Hypothalamus (tissue), 51 donors: ENCODE data around the gene CYTIP.

Experiments
- DNase-seq, 51 donors: peaks; one replicate each; lab custom pipeline; 2025; lab: John Stamatoyannopoulos, UW

The CYTIP gene

DNA sequence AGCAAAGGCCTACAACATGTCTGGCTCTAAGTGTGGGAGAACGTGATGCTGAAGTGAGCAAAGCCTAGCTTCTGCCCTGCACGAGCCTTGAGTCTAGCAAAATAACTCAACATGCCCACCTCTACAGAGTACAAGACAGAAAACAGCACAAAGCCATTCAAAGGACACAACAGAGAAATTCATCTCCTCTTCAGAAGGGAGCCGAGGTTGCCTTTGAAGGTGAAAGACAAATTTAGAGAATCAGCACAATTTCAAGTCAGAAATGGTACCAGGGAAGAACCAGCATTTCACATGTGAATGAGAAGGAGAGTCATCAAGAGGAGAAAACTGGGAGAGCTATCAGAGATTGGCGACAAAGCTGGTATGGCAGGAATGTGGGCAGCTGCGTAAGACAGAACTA, 21.7 kb upstream of the CYTIP start:
- DNase-seq: no peak

- DNase-seq: no peak
These were observed 19.1 kb upstream of the CYTIP start for GRCh38 chr2:157463002-157463401.

- no peak for DNase-seq
These were observed 17.0 kb upstream of the CYTIP start for GRCh38 chr2:157460897-157461296.

GRCh38 chr2:157460384-157460837, 16.5 kb upstream of the CYTIP start:
- DNase-seq: no peak

DNA sequence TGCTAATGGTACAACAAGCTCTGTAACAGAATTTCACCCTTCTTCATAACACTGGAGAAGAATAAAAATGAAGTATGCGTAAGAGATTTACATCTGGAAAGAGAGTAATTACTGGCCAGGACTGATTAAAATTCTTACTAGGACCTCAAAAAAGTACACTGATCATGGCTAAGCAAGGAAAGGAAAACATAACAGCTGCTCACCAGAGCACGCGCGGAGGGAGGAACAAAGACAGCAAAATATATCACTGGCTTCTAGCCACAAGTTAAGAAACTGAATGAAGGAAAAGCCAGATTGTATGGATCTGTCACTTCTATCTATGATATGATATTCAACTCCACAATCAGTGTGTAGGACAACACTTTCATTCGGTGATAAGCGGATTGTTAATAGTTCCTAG, 15.6 kb upstream of the CYTIP start:
- no peak for DNase-seq

DNA sequence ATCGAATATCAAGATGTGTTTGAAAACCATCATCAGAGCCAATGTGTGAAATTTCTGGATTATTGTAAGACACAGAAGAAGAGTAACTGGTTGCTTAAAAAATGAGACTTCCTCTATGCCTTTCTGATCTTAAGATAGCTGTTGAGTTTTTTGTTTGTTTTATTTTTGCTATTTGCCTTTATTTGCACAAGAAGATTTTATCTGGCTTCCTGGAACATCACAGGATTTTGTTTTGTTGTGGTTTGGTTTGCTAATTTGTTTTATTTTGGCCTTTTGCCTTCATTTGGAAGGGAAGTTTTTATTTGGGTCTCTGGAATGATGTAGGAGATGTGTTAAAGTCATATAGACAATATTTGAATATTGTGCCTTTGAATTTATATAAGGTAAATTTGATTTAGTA, 3.9 kb upstream of the CYTIP start:
- DNase-seq: no peak

DNA sequence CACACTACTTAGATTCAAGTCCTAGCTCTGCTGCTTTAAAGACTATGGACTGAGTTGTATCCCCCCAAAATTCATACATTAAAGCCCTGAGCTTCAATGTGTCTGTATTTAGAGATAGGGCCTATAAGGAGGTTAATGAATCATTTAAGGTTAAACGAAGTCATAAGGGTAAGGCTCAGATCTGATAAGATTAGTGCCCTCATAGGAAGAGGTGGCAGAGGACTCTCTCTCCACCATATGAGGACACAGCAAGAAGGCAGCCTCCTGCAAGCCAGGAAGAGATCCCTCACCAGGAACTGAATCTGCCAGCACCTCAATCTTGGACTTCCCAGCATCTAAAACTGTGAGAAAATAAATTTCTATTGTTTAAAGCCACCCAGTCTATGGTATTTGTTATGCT, 3.1 kb upstream of the CYTIP start:
- DNase-seq: no peak

DNA sequence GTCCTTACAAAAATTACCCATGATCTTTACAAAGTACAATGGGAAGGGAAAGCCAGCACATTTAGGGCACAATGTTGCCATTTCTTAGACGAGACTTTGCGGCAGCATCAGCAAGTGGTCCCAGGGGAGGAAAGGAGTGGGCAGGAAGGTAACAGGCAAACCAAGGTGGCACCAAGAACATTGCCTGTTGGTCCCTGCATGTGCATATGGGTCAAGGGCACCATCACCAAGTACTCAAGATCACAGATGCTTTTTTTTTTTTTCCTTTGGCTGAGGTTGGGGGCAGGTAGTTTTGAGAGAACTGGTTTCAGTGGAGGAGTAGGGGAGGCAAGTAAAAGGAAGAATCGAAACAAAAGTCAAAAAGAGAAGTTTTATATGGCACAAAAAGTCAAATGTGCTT, 752 bp upstream of the CYTIP start:
- DNase-seq: no peak

- no peak for DNase-seq
These were observed 799 bp downstream of the CYTIP start for GRCh38 chr2:157443090-157443489.

DNA sequence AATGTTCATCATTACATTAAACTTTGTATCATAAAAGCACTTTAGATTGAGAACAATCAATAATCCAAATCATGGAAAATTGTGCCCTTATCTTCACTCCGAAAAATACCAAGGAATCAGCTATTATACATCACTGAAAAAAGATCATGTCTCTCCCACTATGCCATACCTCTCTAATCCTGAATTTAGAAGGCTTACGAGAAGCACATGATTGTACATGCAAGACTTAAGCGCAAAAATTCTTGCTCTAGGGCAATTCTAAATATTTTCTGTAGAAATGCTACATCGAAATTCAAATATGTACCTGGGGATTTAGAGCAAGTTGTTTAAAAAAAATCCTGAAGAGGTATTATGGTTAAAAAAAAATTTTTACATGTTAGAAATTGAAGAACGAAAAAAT, 1.3 kb downstream of the CYTIP start:
- no peak for DNase-seq

GRCh38 chr2:157442191-157442590, 1.7 kb downstream of the CYTIP start:
- DNase-seq: no peak

- DNase-seq: no peak
These were observed 2.8 kb downstream of the CYTIP start for GRCh38 chr2:157441072-157441454.

DNA sequence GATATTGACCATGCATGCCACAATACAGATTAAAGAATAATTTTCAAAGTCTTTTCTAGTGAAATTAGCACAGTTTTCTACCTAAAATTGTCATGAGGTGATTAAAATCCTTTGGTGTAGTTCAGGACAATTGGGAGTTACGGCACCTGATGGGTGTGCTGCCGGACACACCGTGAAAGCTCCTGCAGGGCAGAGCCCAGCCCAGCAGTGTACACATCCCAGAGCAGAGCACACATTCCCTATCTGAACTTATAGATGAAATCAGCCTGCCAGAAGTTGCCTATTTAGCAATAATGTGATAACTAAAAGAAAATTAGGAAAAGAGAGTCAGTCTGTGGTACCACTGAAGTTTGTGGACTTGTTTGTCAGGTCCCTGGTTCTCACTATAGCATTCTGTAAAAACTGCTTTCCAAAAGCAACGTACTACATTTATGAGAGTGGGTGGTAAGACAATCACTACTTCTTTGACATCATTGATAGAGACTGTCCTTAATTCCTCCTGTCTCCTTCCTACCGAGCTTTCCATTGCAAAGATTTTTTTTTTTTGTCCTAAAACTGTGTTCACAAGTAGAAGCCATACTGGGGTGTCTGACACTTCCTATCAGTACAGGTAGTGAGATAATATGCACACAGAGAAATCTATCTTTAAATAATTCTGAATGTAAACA, 3.4 kb downstream of the CYTIP start:
- DNase-seq: no peak

GRCh38 chr2:157439824-157440186, 4.1 kb downstream of the CYTIP start:
- no peak for DNase-seq

DNA sequence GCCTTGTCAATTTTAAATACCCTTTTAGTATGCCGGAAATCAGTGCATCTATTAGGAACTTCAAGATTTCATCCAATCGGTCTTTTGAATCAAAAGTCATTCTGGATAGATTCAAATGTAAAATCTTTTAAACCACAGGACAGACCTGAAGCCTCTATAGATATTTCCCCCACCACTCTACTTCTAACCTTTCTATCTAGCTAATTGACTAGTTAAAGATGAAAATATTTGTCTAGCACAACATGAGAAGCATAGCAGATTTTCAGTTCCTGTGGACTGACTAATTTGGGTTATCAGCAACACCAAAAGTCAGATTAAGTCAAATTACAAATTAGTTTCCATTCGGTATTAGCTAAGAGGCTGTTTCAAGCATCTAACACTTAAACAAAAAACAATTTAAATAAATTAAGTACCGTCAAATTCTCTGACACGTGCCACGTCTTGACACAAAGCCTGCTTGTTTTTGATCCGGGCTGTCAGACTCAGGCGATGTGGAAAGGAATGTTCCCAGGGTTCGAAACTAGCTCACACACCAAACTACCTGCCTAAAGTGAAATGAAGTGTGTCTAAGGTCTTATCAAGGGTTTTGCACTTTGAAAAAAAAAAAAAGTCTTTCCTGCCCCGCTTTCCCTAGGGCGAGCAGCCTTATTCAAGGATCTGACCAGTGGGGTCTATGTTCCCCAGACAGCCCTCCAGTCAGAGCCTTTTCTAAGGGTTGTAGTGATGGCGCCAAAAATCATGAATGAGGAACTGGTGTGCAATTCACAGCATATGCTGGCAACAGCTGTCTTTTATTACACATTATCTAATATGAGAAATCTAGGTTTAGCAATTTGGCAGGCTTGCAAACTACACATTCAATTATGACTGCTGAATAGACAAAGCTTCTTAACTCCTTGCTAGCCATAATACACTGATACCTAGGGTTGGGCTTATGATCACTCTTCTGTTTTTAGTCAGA, 4.7 kb downstream of the CYTIP start:
- no peak for DNase-seq

- DNase-seq: peak in 1 of 51 donors; percentile 13
These were observed 10.5 kb downstream of the CYTIP start for GRCh38 chr2:157433394-157433793.

DNA sequence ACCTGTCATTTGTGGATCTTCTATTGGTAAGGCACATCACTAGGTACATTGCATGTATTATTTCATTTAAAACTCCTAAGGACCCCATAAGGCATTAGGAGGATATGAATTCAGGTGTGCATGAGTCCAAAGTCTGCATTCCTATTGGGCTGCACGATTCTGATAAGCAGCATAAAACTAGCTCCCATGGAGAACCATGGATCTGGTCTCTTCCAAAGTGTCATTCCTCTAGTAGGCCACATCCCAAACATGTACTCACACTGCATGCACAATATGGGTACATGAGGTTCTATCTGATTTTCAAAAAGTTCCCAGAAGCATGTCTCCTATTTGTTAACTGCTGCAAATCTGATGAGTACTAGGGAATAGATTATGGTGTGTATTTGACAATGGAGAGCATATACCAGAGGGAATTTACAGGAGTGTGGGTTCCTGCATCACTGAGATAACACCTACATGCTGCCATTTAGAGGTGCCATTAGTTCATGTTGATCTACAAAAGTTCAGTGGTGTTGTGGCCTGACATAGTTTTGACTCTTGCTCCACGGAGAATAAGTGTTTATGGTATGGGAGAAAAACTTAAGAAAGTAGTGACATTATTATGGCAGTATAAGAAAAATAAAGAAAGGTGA, 11.3 kb downstream of the CYTIP start:
- DNase-seq: no peak

- DNase-seq: no peak
These were observed 12.7 kb downstream of the CYTIP start for GRCh38 chr2:157431176-157431575.

DNA sequence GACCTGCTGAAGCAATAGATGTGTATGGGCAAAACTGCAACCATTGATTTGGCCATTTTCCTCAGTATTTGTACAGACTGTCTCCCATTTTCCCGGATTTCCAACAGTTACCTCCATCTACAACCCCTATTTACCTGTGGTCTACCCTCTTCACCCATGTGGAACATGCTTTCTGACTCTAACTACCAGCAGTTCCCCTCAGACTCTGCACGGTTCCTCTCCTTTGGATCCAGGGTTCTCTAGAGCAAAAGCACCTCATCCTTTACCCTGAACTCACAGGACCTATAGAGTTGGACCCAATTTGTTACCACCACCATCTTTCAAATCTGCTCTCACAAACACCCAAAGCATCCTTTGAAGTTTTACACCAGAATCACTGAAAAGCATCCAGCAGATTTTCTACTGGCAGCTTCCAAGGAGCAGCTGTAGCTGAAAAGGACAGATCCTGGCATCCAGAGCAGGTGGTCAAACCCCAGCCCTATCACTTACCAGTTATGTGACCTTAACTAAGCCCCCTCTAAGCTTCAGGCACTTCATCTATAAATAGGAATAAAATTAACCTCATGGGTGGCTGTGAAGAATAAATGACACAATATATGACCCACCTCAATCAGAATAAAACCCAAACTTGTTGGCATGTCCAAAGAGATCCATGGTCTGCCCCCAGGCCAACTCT, 15.3 kb downstream of the CYTIP start:
- DNase-seq: no peak

GRCh38 chr2:157427922-157428303, 16.0 kb downstream of the CYTIP start:
- DNase-seq: no peak
